HG02938 (cell line): ENCODE measurements around the gene SHB.

Experiments
- ATAC-seq: cut with Tn5 transposase; IDR thresholded peaks from one replicate; pipeline ENCODE4 v1.9.1; 2021; ENCODE audit warnings: mild to moderate bottlenecking, moderate library complexity; ENCODE audit not compliant: unreplicated experiment

The SHB gene

GRCh38 chr9:38043931-38044623, 24.9 kb downstream of the SHB start:
- no peak for ATAC-seq

- no peak for ATAC-seq
Observed at GRCh38 chr9:38042626-38043357, 26.2 kb downstream of the SHB start.

- ATAC-seq: no peak
Observed at GRCh38 chr9:38041564-38042243, 27.3 kb downstream of the SHB start.

- no peak for ATAC-seq
Observed at GRCh38 chr9:38039907-38040682, 28.9 kb downstream of the SHB start.

GRCh38 chr9:38039090-38039906, 29.7 kb downstream of the SHB start:
- no peak for ATAC-seq

GRCh38 chr9:38038307-38039089, 30.5 kb downstream of the SHB start:
- no peak for ATAC-seq

- ATAC-seq: no peak
Observed at GRCh38 chr9:38037981-38038306, 31.1 kb downstream of the SHB start.

- no peak for ATAC-seq
Observed at GRCh38 chr9:38036359-38037084, 32.5 kb downstream of the SHB start.

- no peak for ATAC-seq
Observed at GRCh38 chr9:38035873-38036272, 33.2 kb downstream of the SHB start.

GRCh38 chr9:38033941-38034340, 35.1 kb downstream of the SHB start:
- ATAC-seq: no peak

GRCh38 chr9:38032266-38033110, 36.5 kb downstream of the SHB start:
- no peak for ATAC-seq

- no peak for ATAC-seq
Observed at GRCh38 chr9:38031594-38031993, 37.4 kb downstream of the SHB start.

GRCh38 chr9:38030658-38031057, 38.4 kb downstream of the SHB start:
- ATAC-seq: no peak

GRCh38 chr9:38029915-38030638, 39.0 kb downstream of the SHB start:
- no peak for ATAC-seq

- no peak for ATAC-seq
Observed at GRCh38 chr9:38027714-38028113, 41.3 kb downstream of the SHB start.

- no peak for ATAC-seq
Observed at GRCh38 chr9:38026840-38027527, 42.0 kb downstream of the SHB start.
